Activated T-cell treated with anti-CD3 and anti-CD28 coated beads, Interleukin-2, amount 50 U/mL, for 48 hours (primary cell): ENCODE measurements around the gene CD53.
"Not testable (repeated sequence)": the region's sequence is repeated elsewhere in the genome, so short reads cannot be mapped to it uniquely, and the experiment has no call there.

ENCODE experiments used
- DNase-seq, 2 experiments: peaks; one replicate each; pipeline ENCODE4 v3.0.0-alpha.2; 2020

Gene CD53

DNA sequence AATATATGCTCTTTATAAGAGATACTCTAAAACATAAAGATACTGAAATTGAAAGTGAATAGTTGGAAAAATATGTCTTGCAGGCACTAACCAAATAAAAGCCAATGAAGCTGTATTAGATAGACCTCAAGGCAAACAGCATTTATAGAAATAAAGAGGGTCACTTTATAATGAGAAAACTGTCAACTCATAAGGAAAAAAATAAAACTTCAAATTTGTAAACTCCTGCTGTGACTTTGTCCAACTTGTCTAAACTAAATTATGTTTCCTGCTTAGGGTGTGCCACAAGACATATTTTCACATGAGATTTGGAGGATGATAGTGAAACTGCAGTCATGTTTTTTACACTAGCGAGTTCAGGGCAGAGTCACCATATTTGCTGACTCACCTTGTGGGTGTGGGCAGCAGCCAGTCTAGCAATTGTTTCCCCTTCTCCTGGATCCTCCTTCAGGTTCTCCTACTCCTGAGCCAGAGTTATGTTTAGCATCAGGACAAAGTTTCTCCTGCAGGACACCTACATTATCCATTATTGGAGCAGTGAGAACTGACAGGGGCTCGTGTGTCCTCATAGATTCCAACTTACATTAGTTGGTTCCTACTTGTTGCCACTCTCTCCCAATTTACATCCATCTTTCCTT, 43.8 kb downstream of the CD53 start:
- peak; percentile 38 to 48 for DNase-seq

DNA sequence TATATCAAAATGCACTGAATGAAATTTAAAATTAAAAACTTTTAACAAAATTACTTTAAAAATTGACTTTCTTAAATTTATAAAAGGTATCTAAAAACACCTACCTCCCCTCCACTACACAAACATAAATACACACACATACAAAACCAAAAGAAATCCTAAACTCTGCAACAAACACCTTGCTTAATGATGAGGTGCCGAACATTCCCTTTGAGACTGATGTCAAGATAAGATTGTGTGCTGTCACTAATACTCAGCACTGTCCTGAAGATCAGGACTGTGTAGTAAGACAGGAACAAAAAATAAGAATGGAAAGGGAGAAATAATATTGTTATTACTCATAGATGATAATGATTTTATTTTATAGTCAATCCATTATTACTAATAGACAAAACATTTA, 45.1 kb downstream of the CD53 start:
- no peak for DNase-seq

GRCh38 chr1:110921953-110922352, 49.0 kb downstream of the CD53 start:
- no peak for DNase-seq

- DNase-seq = no peak
Measured at GRCh38 chr1:110927484-110928075, 54.6 kb downstream of the CD53 start.

DNA sequence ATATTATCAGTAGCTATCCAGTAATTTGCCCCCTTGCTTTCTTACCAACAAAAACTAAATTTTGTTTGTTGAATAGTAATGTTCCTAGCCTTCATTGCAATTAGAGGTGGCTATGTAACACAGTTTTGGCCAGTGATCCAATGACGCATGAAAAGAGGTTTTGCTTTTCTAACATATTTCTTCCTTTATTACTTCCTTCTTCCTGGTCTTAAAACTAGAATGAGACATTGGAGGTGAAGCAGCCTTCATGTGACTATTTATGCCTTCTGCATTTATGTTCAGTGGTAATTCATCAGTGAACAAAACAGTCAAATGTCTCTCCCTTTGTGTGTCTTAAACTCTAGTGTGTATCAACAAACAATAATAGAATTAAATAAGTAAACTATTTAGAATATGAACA, 55.2 kb downstream of the CD53 start:
- DNase-seq = no peak

DNA sequence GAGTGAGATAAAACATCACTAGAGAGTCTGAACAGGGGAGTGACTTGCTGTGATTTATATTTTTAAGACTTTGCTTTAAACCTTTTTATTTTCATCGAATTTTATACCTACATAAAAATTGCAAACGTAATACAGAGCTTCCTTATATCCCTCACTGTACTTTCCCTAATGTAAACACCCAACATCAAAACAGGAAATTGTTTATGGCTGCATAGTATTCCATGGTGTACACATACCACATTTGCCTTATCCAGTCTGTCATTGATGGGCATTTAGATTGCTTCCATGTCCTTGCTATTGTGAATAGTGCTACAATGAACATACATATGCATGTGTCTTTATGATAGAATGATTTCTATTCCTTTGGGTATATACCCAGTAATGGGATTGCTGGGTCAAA, 56.0 kb downstream of the CD53 start:
- DNase-seq = no peak

DNA sequence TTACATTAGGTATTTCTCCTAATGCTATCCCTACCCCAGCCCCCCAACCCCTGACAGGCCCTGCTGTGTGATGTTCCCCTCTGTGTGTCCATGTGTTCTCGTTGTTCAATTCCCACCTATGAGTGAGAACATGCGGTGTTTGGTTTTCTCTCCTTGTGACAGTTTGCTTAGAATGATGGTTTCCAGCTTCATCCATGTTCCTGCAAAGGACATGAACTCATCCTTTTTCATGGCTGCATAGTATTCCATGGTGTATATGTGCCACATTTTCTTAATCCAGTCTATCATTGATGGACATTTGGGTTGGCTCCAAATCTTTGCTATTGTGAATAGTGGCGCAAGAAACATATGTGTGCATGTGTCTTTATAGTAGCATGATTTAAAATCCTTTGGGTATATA, 58.1 kb downstream of the CD53 start:
- not testable (repeated sequence) for DNase-seq

DNA sequence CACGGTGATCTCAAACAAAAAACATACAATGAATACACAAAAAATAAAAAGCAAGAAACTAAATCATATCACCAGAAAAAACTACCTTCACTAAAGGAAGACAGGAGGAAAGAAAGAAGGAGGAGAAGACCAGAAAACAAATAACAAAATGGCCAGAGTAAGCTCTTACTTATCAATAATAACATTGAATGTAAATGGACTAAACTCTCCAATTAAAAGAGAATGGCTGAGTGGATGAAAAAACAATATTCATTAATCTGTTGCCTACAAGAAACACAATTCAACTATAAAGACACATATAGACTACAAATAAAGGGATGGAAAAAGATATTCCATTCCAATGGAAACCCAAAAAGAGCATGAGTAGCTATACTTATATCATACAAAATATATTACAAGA, 63.6 kb downstream of the CD53 start:
- DNase-seq = no peak

DNA sequence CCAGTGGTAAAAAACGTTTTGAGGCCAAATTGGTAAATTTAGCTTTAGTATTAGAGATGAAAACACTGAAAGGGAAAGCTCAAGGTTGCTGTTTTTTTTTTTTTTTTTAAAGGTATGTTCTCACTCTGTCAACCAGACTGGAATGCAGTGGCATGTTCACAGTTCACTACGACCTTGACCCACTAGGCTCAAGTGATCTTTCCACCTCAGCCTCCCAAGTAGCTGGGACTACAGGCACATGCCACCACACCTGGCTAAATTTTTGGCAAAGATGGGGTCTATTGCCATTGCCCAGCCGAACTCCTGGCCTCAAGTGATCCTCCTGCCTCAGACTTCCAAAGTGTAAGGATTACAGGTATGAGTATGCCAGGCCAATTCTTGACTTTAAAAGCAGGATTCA, 71.9 kb downstream of the CD53 start:
- DNase-seq = no peak

GRCh38 chr1:110945626-110946025, 72.7 kb downstream of the CD53 start:
- DNase-seq = no peak

- no peak for DNase-seq
Measured at GRCh38 chr1:110948038-110948810, 75.3 kb downstream of the CD53 start.
